CD4-positive, alpha-beta memory T cell (primary cell): ENCODE data around the gene PPM1M. TPM values are rescaled to one million over a fixed set of nuclear protein-coding genes. Genes with fewer than 3 reads are reported as not detected.

Experiments used
- CTCF ChIA-PET: fragments of 350-600 bp; sonication (Branson Sonifier 250); formaldehyde crosslinking; loops from one replicate; lab custom pipeline; 2021; ENCODE audit warnings: inconsistent platforms; ENCODE audit not compliant: partially characterized antibody; lab: Charles Lee
- POLR2A ChIA-PET: fragments of 350-600 bp; sonication (Branson Sonifier 250); formaldehyde crosslinking; loops from one replicate; lab custom pipeline; 2021; ENCODE audit not compliant: partially characterized antibody; lab: Charles Lee
- DNase-seq, 5 donors: peaks; one replicate each; pipeline versions ENCODE4 v3.0.0 to v3.0.0-alpha.2; 2020 to 2022; ENCODE audit warnings: mixed read lengths in 1 of 5
- H3K27ac ChIP-seq: one replicate; pipeline ENCODE4 v1.7.0; 2013; ENCODE audit warnings: low read depth, low read length
- H3K27me3 ChIP-seq: 2 replicates; pipeline ENCODE4 v1.7.0; 2013; ENCODE audit warnings: mild to moderate bottlenecking, low read length, moderate library complexity; ENCODE audit not compliant: insufficient read depth
- H3K36me3 ChIP-seq: 2 replicates; pipeline ENCODE4 v1.7.0; 2013; ENCODE audit warnings: mild to moderate bottlenecking, low read length, moderate library complexity; ENCODE audit not compliant: insufficient read depth
- H3K4me1 ChIP-seq: 2 replicates; pipeline ENCODE4 v1.7.0; 2013; ENCODE audit warnings: mild to moderate bottlenecking, low read length, moderate library complexity; ENCODE audit not compliant: insufficient read depth
- H3K4me3 ChIP-seq, 2 donors: one replicate each; pipeline ENCODE4 v1.7.0; 2013; ENCODE audit warnings: low read length in 2 of 2, mild to moderate bottlenecking in 1 of 2
- H3K9me3 ChIP-seq, 2 donors: one replicate each; pipeline ENCODE4 v1.7.0; 2013; ENCODE audit warnings: low read length in 2 of 2, control low read depth in 1 of 2; ENCODE audit not compliant: control insufficient read depth in 1 of 2
- H3K27ac Mint-ChIP-seq, 7 donors: one replicate each; pipeline ENCODE4 v1.8.0; 2020 to 2021; ENCODE audit warnings: mixed read lengths in 7 of 7, mild to moderate bottlenecking in 6 of 7, inconsistent platforms in 3 of 7, moderate library complexity in 3 of 7
- H3K27me3 Mint-ChIP-seq, 2 donors: one replicate each; pipeline ENCODE4 v1.8.0; 2020 to 2021; ENCODE audit warnings: mixed read lengths in 2 of 2
- H3K36me3 Mint-ChIP-seq, 2 donors: one replicate each; pipeline ENCODE4 v1.8.0; 2020 to 2021; ENCODE audit warnings: mixed read lengths in 2 of 2, inconsistent platforms in 1 of 2, mild to moderate bottlenecking in 1 of 2
- H3K4me1 Mint-ChIP-seq, 4 donors: one replicate each; pipeline ENCODE4 v1.8.0; 2020 to 2021; ENCODE audit warnings: mixed read lengths in 4 of 4, mild to moderate bottlenecking in 1 of 4
- H3K4me3 Mint-ChIP-seq, 8 donors: one replicate each; pipeline ENCODE4 v1.8.0; 2020 to 2021; ENCODE audit warnings: mixed read lengths in 8 of 8, mild to moderate bottlenecking in 7 of 8, moderate library complexity in 6 of 8, inconsistent platforms in 3 of 8
- H3K9me3 Mint-ChIP-seq, 8 donors: one replicate each; pipeline ENCODE4 v1.8.0; 2020 to 2021; ENCODE audit warnings: mixed read lengths in 8 of 8, mild to moderate bottlenecking in 5 of 8, inconsistent platforms in 3 of 8, moderate library complexity in 1 of 8
- intact Hi-C: fragments of 100-400 bp; cut with micrococcal nuclease; formaldehyde crosslinking; loops from one replicate; pipeline ENCODE4 v1.15.1; 2023
- polyA plus RNA-seq, 2 donors: library from polyadenylated mRNA; unstranded; fragments of 300-500 nt; fragmentation: Illumina TruSeq; gene quantifications; one replicate each; pipeline ENCODE4 v1.2.3, GENCODE V29; 2021
- total RNA-seq, 2 experiments: library from RNA; stranded (reverse); gene quantifications; one replicate each; pipeline ENCODE4 v1.2.3, GENCODE V29; 2021

The PPM1M gene
- total and polyA plus RNA-seq, 4 experiments from 2014 or later: 52.0 to 85.3 (median 75.7) TPM

DNA sequence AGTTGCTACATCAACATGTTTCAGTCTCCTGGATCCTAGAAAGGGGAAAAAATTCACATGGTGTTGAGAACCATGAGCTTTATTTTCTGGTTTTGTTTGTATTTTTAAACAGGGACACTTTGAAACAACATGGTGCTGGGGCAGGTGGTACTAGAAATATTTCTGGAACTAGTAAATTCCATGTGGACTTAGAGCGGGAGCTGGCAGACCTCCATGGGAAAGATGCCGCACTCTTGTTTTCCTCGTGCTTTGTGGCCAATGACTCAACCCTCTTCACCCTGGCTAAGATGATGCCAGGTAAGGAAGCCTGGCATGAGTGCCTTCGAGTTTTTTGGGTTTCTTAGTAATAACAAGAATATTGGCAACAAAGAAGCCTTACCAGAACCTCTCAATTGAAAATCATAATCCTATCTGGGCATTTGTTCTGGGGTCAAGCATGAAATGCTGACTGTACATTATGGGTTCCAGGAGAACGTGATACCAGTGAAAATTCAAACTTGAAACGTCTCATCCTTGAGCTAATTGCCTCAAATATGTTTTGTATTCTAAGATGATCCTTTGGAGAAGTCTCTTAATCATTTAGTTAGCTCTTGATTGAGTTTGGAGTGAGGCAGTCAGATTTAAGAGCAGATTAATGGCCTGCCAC, 39.7 kb upstream of the PPM1M start:
- Mint-ChIP-seq H3K4me3 (no peak overlapping the region), H3K27ac (peak overlapping the region in 4 of 7 donors; percentile 11 to 46 (median 32)), H3K9me3 (no peaks in the 10 kb centered on the region), H3K27me3 (no peaks in the 10 kb centered on the region), H3K36me3 (peaks cover 77 to 94% of the 10 kb centered on the region in 2 donors), H3K4me1 (peaks cover 15 to 40% (median 24%) of the 10 kb centered on the region in 4 donors)
- peaks cover 72% of the 10 kb centered on the region for H3K36me3 ChIP-seq
- CTCF ChIA-PET: interaction anchor here (1.1 to 3.0 kb wide), 3 partner anchors 11 to 20 kb away, joined by 5 to 21 read pairs (median 8); partner anchors contain the start of gene TLR9
- H3K27me3 ChIP-seq: no peaks in the 10 kb centered on the region
- intact Hi-C loops: no loop called here
- POLR2A ChIA-PET: no interaction called here
- no peak overlapping the region for H3K4me3 ChIP-seq
- H3K9me3 ChIP-seq: no peaks in the 10 kb centered on the region
- peaks cover 16% of the 10 kb centered on the region for H3K4me1 ChIP-seq
- no peak for DNase-seq
- H3K27ac ChIP-seq: no peak overlapping the region

GRCh38 chr3:52208556-52208955, 37.0 kb upstream of the PPM1M start:
- H3K36me3 Mint-ChIP-seq: peaks cover 78 to 94% of the 10 kb centered on the region in 2 donors
- H3K27ac ChIP-seq: no peak overlapping the region
- no peak overlapping the region for H3K4me3 ChIP-seq
- peaks cover 4 to 18% (median 10%) of the 10 kb centered on the region in 4 donors for H3K4me1 Mint-ChIP-seq
- H3K36me3 ChIP-seq: peaks cover 86% of the 10 kb centered on the region
- DNase-seq: no peak
- H3K4me1 ChIP-seq: no peaks in the 10 kb centered on the region
- ChIA-PET POLR2A (interaction anchor here (1.3 to 1.4 kb wide), 2 partner anchors 9 kb away, joined by 4 read pairs; no protein-coding TSS in a partner anchor), CTCF (interaction anchor here (1.4 to 3.0 kb wide), 3 partner anchors 11 to 207 kb away, joined by 3 to 15 read pairs (median 4); no protein-coding TSS in a partner anchor)
- peak overlapping the region in 4 of 7 donors; percentile 11 to 62 (median 51) for H3K27ac Mint-ChIP-seq
- no peaks in the 10 kb centered on the region for H3K27me3 Mint-ChIP-seq
- intact Hi-C loops: no loop called here
- no peaks in the 10 kb centered on the region for H3K9me3 Mint-ChIP-seq
- no peaks in the 10 kb centered on the region for H3K9me3 ChIP-seq
- H3K4me3 Mint-ChIP-seq: no peak overlapping the region
- no peaks in the 10 kb centered on the region for H3K27me3 ChIP-seq

- H3K4me1 ChIP-seq: peaks cover 6% of the 10 kb centered on the region
- no peaks in the 10 kb centered on the region for H3K9me3 Mint-ChIP-seq
- peaks cover 11 to 23% (median 11%) of the 10 kb centered on the region in 4 donors for H3K4me1 Mint-ChIP-seq
- ChIA-PET CTCF (interaction anchor here (1.0 to 3.1 kb wide), 4 partner anchors 9 to 208 kb away, joined by 3 to 13 read pairs (median 6); no protein-coding TSS in a partner anchor), POLR2A (interaction anchor here (1.0 to 3.4 kb wide), 3 partner anchors 11 to 37 kb away, joined by 3 to 11 read pairs (median 4); no protein-coding TSS in a partner anchor)
- no peak overlapping the region for H3K27ac ChIP-seq
- H3K36me3 Mint-ChIP-seq: peaks cover 75 to 93% of the 10 kb centered on the region in 2 donors
- H3K27ac Mint-ChIP-seq: peak overlapping the region in 4 of 7 donors; percentile 0 to 74 (median 42)
- no peaks in the 10 kb centered on the region for H3K9me3 ChIP-seq
- no peak for DNase-seq
- H3K27me3 Mint-ChIP-seq: no peaks in the 10 kb centered on the region
- no peak overlapping the region for H3K4me3 Mint-ChIP-seq
- no peak overlapping the region for H3K4me3 ChIP-seq
- intact Hi-C loops: no loop called here
- H3K36me3 ChIP-seq: peaks cover 83% of the 10 kb centered on the region
- no peaks in the 10 kb centered on the region for H3K27me3 ChIP-seq
These were observed 35.5 kb upstream of the PPM1M start for GRCh38 chr3:52210037-52210436.

DNA sequence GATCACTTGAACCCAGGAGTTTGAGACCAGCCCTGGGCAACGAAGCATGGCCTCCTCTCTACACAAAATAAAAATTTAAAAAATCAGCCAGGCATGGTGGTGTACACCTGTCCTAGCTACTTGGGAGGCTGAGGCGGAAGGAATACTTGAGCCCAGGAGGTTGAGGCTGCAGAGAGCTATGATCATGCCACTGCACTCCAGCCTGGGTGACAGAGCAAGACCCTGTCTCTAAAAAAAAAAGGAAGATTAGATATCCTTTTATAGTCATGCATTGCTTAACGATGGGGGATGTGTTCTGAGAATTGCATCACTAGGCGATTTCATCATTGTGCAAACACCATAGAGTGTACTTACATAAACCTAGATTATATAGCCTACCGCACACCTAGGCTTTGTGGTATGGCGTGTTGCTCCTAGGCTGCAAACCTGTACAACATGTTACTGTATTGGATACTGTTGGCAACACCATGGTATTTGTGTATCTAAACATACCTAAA, 35.0 kb upstream of the PPM1M start:
- Mint-ChIP-seq H3K27me3 (no peaks in the 10 kb centered on the region), H3K4me3 (no peak overlapping the region), H3K36me3 (peaks cover 75 to 93% of the 10 kb centered on the region in 2 donors), H3K4me1 (peaks cover 14 to 28% (median 16%) of the 10 kb centered on the region in 4 donors), H3K27ac (peak overlapping the region in 1 of 7 donors; percentile 27), H3K9me3 (no peaks in the 10 kb centered on the region)
- H3K4me3 ChIP-seq: no peak overlapping the region
- peaks cover 12% of the 10 kb centered on the region for H3K4me1 ChIP-seq
- CTCF ChIA-PET: interaction anchor here (1.0 to 3.1 kb wide), 3 partner anchors 10 to 128 kb away, joined by 3 to 13 read pairs (median 7); no protein-coding TSS in a partner anchor
- H3K9me3 ChIP-seq: no peaks in the 10 kb centered on the region
- no peaks in the 10 kb centered on the region for H3K27me3 ChIP-seq
- peaks cover 82% of the 10 kb centered on the region for H3K36me3 ChIP-seq
- intact Hi-C loops: no loop called here
- POLR2A ChIA-PET: interaction anchor here (1.0 to 3.4 kb wide), 2 partner anchors 10 to 36 kb away, joined by 3 to 11 read pairs; no protein-coding TSS in a partner anchor
- H3K27ac ChIP-seq: no peak overlapping the region
- no peak for DNase-seq

DNA sequence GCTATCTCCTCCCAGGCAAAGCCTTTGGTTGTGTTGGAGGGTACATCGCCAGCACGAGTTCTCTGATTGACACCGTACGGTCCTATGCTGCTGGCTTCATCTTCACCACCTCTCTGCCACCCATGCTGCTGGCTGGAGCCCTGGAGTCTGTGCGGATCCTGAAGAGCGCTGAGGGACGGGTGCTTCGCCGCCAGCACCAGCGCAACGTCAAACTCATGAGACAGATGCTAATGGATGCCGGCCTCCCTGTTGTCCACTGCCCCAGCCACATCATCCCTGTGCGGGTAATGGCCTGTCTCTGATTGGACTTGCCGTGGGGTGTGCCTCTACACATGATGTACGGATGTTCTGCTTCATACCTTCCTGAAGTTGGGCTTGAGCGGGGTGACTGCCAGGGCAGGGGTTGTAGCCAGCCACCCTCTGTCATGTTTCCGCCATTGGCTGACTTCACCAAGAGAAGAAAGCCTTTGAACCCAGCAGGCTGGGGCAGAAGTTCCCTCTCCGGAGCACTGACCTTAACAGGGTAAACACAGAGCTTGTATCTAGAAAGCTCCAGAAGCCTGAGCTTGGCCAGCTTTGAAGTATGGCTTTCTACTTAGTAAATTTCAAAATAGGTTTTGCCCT, 34.2 kb upstream of the PPM1M start:
- Mint-ChIP-seq H3K9me3 (no peaks in the 10 kb centered on the region), H3K36me3 (peaks cover 69 to 87% of the 10 kb centered on the region in 2 donors), H3K27ac (peak overlapping the region in 2 of 7 donors; percentile 27 to 48), H3K27me3 (no peaks in the 10 kb centered on the region), H3K4me1 (peaks cover 13 to 33% (median 16%) of the 10 kb centered on the region in 4 donors), H3K4me3 (no peak overlapping the region)
- Histone ChIP-seq H3K4me3 (no peak overlapping the region), H3K27ac (no peak overlapping the region), H3K36me3 (peaks cover 74% of the 10 kb centered on the region), H3K27me3 (no peaks in the 10 kb centered on the region), H3K9me3 (no peaks in the 10 kb centered on the region), H3K4me1 (peaks cover 20% of the 10 kb centered on the region)
- no peak for DNase-seq
- ChIA-PET POLR2A (interaction anchor here (3.4 kb wide), 1 partner anchor 10 kb away, joined by 11 read pairs; no protein-coding TSS in a partner anchor), CTCF (interaction anchor here (1.4 to 3.1 kb wide), 3 partner anchors 9 to 127 kb away, joined by 3 to 13 read pairs (median 8); no protein-coding TSS in a partner anchor)
- intact Hi-C loops: no loop called here

DNA sequence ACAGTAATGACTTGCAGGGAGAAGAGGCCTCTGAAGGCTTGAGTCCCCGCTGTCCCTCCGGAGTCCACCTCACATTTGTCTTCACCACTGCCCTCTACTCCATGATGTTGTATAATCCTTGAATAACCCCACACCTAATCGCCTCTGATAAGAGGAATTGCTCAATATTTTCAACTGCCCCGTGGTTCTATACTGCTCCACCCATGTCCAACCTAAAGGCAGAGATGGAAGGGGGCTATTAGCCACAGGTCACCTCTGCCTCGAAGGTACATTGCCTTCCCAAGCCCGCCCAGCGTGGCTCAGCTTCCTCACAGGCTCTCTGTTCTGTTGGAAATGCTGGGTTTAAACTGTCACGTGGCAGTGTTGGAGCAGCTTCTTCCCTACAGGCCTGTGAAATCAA, 32.6 kb upstream of the PPM1M start:
- H3K4me1 ChIP-seq: peaks cover 36% of the 10 kb centered on the region
- peaks cover 63% of the 10 kb centered on the region for H3K36me3 ChIP-seq
- Mint-ChIP-seq H3K36me3 (peaks cover 57 to 80% of the 10 kb centered on the region in 2 donors), H3K27me3 (no peaks in the 10 kb centered on the region), H3K4me3 (no peak overlapping the region), H3K27ac (peak overlapping the region in 1 of 7 donors; percentile 51), H3K4me1 (peaks cover 24 to 42% (median 31%) of the 10 kb centered on the region in 4 donors), H3K9me3 (no peaks in the 10 kb centered on the region)
- ChIA-PET POLR2A (interaction anchor here (3.4 kb wide), 1 partner anchor 8 kb away, joined by 11 read pairs; no protein-coding TSS in a partner anchor), CTCF (interaction anchor here (1.4 to 2.1 kb wide), 2 partner anchors 8 to 119 kb away, joined by 3 to 8 read pairs; no protein-coding TSS in a partner anchor)
- no peaks in the 10 kb centered on the region for H3K27me3 ChIP-seq
- H3K4me3 ChIP-seq: no peak overlapping the region
- intact Hi-C loops: no loop called here
- DNase-seq: no peak
- H3K27ac ChIP-seq: no peak overlapping the region
- no peaks in the 10 kb centered on the region for H3K9me3 ChIP-seq
